ENCODE results near the gene DLGAP1. TPM values are rescaled to one million over a fixed set of nuclear protein-coding genes. Genes with fewer than 3 reads are reported as not detected.

DLGAP1 gene
- total and polyA plus RNA-seq, 2 of the 13 experiments (the other 11 are each of a cell fraction or from before 2014, with no cell fraction given), result 0.01 TPM; not detected in 1

- TF ChIP-seq ZBTB26 (CRISPR knock-in tag; IDR thresholded peaks at IDR 0.05; ENCODE audit: borderline replicate concordance) (no peak), ZC3H4 (CRISPR knock-in tag; IDR thresholded peaks at IDR 0.05; ENCODE audit: borderline replicate concordance) (no peak), LBX2 (CRISPR knock-in tag; IDR thresholded peaks at IDR 0.05; ENCODE audit: borderline replicate concordance) (no peak), PAF1 (CRISPR knock-in tag; IDR thresholded peaks at IDR 0.05) (no peak), ZNF670 (CRISPR knock-in tag; IDR thresholded peaks at IDR 0.05; ENCODE audit: borderline replicate concordance) (no peak), ZFP36 (IDR thresholded peaks at IDR 0.05; ENCODE audit: borderline replicate concordance, low read depth, low read length, partially characterized antibody) (no peak), MXD1 (CRISPR knock-in tag; IDR thresholded peaks at IDR 0.05) (no peak), YEATS2 (CRISPR knock-in tag; IDR thresholded peaks at IDR 0.05; ENCODE audit: borderline replicate concordance) (no peak), ZNF362 (CRISPR knock-in tag; IDR thresholded peaks at IDR 0.05; ENCODE audit: borderline replicate concordance) (no peak), ZNF318 (CRISPR knock-in tag; IDR thresholded peaks at IDR 0.05) (no peak), ZNF75D (CRISPR knock-in tag; IDR thresholded peaks at IDR 0.05; ENCODE audit: borderline replicate concordance) (no peak), JUN (CRISPR knock-in tag; IDR thresholded peaks at IDR 0.05) (no peak), PREB (CRISPR knock-in tag; IDR thresholded peaks at IDR 0.05) (no peak)
These were observed 800.5 kb downstream of the DLGAP1 start (continued) for GRCh38 chr18:3654442-3655253.

All from HepG2 (cell line).